Stimulated activated CD8-positive, alpha-beta memory T cell treated with anti-CD3 and anti-CD28 coated beads, Interleukin-12 subunit alpha, Interleukin-12 subunit beta, amount 100 ng/mL, for 24 hours (primary cell): Measurements from ENCODE around the gene CPA1.

Experiments
- DNase-seq: peaks from one replicate; pipeline ENCODE4 v3.0.0-alpha.2; 2020; ENCODE audit errors: extremely low read depth

Gene CPA1

GRCh38 chr7:130356121-130356875, 24.0 kb upstream of the CPA1 start:
- DNase-seq: no peak

- DNase-seq: no peak
Measured at GRCh38 chr7:130356876-130357611, 23.2 kb upstream of the CPA1 start.

- DNase-seq: no peak
Measured at GRCh38 chr7:130358471-130358870, 21.8 kb upstream of the CPA1 start.

- DNase-seq: no peak
Measured at GRCh38 chr7:130359276-130359857, 20.9 kb upstream of the CPA1 start.

- DNase-seq: no peak
Measured at GRCh38 chr7:130360518-130360917, 19.8 kb upstream of the CPA1 start.

- DNase-seq: no peak
Measured at GRCh38 chr7:130361681-130362080, 18.6 kb upstream of the CPA1 start.

GRCh38 chr7:130362251-130362816, 18.0 kb upstream of the CPA1 start:
- no peak for DNase-seq

- DNase-seq: peak; percentile 21
Measured at GRCh38 chr7:130363026-130363847, 17.1 kb upstream of the CPA1 start.

GRCh38 chr7:130364451-130364850, 15.8 kb upstream of the CPA1 start:
- no peak for DNase-seq

- no peak for DNase-seq
Measured at GRCh38 chr7:130365088-130365487, 15.2 kb upstream of the CPA1 start.

- DNase-seq: no peak
Measured at GRCh38 chr7:130365511-130366441, 14.5 kb upstream of the CPA1 start.

GRCh38 chr7:130366564-130366963, 13.7 kb upstream of the CPA1 start:
- no peak for DNase-seq

- no peak for DNase-seq
Measured at GRCh38 chr7:130367088-130367755, 13.1 kb upstream of the CPA1 start.

GRCh38 chr7:130367836-130368746, 12.2 kb upstream of the CPA1 start:
- DNase-seq: no peak

- DNase-seq: no peak
Measured at GRCh38 chr7:130369110-130369711, 11.1 kb upstream of the CPA1 start.

GRCh38 chr7:130369831-130370550, 10.3 kb upstream of the CPA1 start:
- no peak for DNase-seq

- DNase-seq: no peak
Measured at GRCh38 chr7:130371046-130371445, 9.2 kb upstream of the CPA1 start.
